SKM-1 treated with dmso at 0.1 percent for 144 hours (cell line): ENCODE data around the gene PRUNE1.

Source experiments
- DNase-seq: peaks from one replicate; lab custom pipeline; 2025; ENCODE audit not compliant: unreplicated experiment; lab: John Stamatoyannopoulos, UW

PRUNE1 gene

GRCh38 chr1:151008244-151009205 lies at the start of gene PRUNE1:
Gene PRUNE1 (plus strand): TSS chr1:151008449. CDS start chr1:151008633, 184 bp downstream.
- peak; percentile 97 for DNase-seq

GRCh38 chr1:150960646-150961045 lies 47.6 kb upstream of the PRUNE1 start:
- no peak for DNase-seq

- DNase-seq: no peak
Measured at GRCh38 chr1:150961756-150962155, 46.5 kb upstream of the PRUNE1 start.

- no peak for DNase-seq
Measured at GRCh38 chr1:150963321-150964163, 44.7 kb upstream of the PRUNE1 start.

- DNase-seq: no peak
Measured at GRCh38 chr1:150964164-150964489, 44.1 kb upstream of the PRUNE1 start.

- no peak for DNase-seq
Measured at GRCh38 chr1:150965605-150966004, 42.6 kb upstream of the PRUNE1 start.

- DNase-seq: no peak
Measured at GRCh38 chr1:150966011-150966410, 42.2 kb upstream of the PRUNE1 start.

- no peak for DNase-seq
Measured at GRCh38 chr1:150967936-150968335, 40.3 kb upstream of the PRUNE1 start.

GRCh38 chr1:150968491-150968890 lies 39.8 kb upstream of the PRUNE1 start:
- DNase-seq: no peak

- no peak for DNase-seq
Measured at GRCh38 chr1:150969626-150970025, 38.6 kb upstream of the PRUNE1 start.

GRCh38 chr1:150970808-150971582 lies 37.3 kb upstream of the PRUNE1 start:
- DNase-seq: no peak

GRCh38 chr1:150971583-150972416 lies 36.4 kb upstream of the PRUNE1 start:
- DNase-seq: no peak

GRCh38 chr1:150972417-150972940 lies 35.8 kb upstream of the PRUNE1 start:
- DNase-seq: no peak

- no peak for DNase-seq
Measured at GRCh38 chr1:150973258-150973835, 34.9 kb upstream of the PRUNE1 start.

- DNase-seq: peak; percentile 41
Measured at GRCh38 chr1:150973836-150974579, 34.2 kb upstream of the PRUNE1 start.

GRCh38 chr1:150974580-150975478 lies 33.4 kb upstream of the PRUNE1 start, which contains the start of gene CERS2:
Gene CERS2 (minus strand): TSS chr1:150974835. CDS start chr1:150969090, 5,745 bp downstream.
- DNase-seq: no peak

GRCh38 chr1:150976401-150976821 lies 31.8 kb upstream of the PRUNE1 start:
- no peak for DNase-seq
